ENCODE results near the gene TALDO1.
A peak's percentile ranks its signal among the peaks of the same experiment; 100 is the strongest.

Gene TALDO1

GRCh38 chr11:747158-748006 is at the start of gene TALDO1:
Gene TALDO1, plus strand, starts transcription at chr11:747464. Its CDS starts 18 bp downstream, at chr11:747482.
- H3K4me3 ChIP-seq (ENCODE audit: low read length) = peak within 1 kb of the TSS; percentile 62
- DNase-seq (ENCODE audit: low read depth) = peak; percentile 50
- TF ChIP-seq, protein P1, sequence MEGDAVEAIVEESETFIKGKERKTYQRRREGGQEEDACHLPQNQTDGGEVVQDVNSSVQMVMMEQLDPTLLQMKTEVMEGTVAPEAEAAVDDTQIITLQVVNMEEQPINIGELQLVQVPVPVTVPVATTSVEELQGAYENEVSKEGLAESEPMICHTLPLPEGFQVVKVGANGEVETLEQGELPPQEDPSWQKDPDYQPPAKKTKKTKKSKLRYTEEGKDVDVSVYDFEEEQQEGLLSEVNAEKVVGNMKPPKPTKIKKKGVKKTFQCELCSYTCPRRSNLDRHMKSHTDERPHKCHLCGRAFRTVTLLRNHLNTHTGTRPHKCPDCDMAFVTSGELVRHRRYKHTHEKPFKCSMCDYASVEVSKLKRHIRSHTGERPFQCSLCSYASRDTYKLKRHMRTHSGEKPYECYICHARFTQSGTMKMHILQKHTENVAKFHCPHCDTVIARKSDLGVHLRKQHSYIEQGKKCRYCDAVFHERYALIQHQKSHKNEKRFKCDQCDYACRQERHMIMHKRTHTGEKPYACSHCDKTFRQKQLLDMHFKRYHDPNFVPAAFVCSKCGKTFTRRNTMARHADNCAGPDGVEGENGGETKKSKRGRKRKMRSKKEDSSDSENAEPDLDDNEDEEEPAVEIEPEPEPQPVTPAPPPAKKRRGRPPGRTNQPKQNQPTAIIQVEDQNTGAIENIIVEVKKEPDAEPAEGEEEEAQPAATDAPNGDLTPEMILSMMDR (conservative IDR thresholded peaks at IDR 0.05; ENCODE audit: low read depth, low read length) = no peak

- H3K4me3 ChIP-seq (ENCODE audit: low read length) = no peak overlapping the region
- TF ChIP-seq, protein P1 (conservative IDR thresholded peaks at IDR 0.05; ENCODE audit: low read depth, low read length) = no peak
- DNase-seq (ENCODE audit: low read depth) = no peak
Measured at GRCh38 chr11:697811-698311, 49.4 kb upstream of the TALDO1 start.

GRCh38 chr11:698493-699115 is 48.7 kb upstream of the TALDO1 start:
- TF ChIP-seq, protein P1 (conservative IDR thresholded peaks at IDR 0.05; ENCODE audit: low read depth, low read length) = no peak
- no peak for DNase-seq (ENCODE audit: low read depth)

GRCh38 chr11:699116-699508 is 48.2 kb upstream of the TALDO1 start:
- H3K4me3 ChIP-seq (ENCODE audit: low read length) = no peak overlapping the region
- DNase-seq (ENCODE audit: low read depth) = no peak

More at GRCh38 chr11:698493-699115, 48.7 kb upstream of the TALDO1 start:
- H3K4me3 ChIP-seq (ENCODE audit: low read length) = no peak overlapping the region

GRCh38 chr11:699753-700152 is 47.5 kb upstream of the TALDO1 start:
- DNase-seq (ENCODE audit: low read depth) = no peak
- TF ChIP-seq, protein P1 (conservative IDR thresholded peaks at IDR 0.05; ENCODE audit: low read depth, low read length) = no peak
- H3K4me3 ChIP-seq (ENCODE audit: low read length) = no peak overlapping the region

More at GRCh38 chr11:699116-699508, 48.2 kb upstream of the TALDO1 start:
- TF ChIP-seq, protein P1 (conservative IDR thresholded peaks at IDR 0.05; ENCODE audit: low read depth, low read length) = no peak

- no peak for DNase-seq (ENCODE audit: low read depth)
- TF ChIP-seq, protein P1 (conservative IDR thresholded peaks at IDR 0.05; ENCODE audit: low read depth, low read length) = no peak
- no peak overlapping the region for H3K4me3 ChIP-seq (ENCODE audit: low read length)
Measured at GRCh38 chr11:701741-702461, 45.4 kb upstream of the TALDO1 start.
